Measurements from ENCODE around the gene NOS1AP.

DNA sequence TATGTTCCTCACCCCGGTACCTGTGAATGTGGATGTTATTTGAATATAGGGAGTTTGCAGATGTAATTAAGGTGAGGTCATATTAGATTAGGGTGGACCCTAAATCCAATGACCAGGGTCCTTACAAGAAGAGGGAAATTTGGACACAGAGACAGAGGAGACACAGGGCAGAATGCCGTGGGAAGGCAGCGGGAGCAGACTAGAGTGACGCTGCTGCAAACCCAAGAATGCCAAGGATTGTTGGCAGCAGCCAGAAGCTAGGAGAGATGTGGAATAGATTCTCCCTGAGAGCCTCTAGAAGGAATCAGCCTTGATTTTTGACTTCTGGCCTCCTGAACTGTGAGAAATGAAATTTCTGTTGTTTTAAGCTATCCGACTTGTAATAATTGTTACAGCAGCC, 253.5 kb downstream of the NOS1AP start:
- TF ChIP-seq, protein P1, sequence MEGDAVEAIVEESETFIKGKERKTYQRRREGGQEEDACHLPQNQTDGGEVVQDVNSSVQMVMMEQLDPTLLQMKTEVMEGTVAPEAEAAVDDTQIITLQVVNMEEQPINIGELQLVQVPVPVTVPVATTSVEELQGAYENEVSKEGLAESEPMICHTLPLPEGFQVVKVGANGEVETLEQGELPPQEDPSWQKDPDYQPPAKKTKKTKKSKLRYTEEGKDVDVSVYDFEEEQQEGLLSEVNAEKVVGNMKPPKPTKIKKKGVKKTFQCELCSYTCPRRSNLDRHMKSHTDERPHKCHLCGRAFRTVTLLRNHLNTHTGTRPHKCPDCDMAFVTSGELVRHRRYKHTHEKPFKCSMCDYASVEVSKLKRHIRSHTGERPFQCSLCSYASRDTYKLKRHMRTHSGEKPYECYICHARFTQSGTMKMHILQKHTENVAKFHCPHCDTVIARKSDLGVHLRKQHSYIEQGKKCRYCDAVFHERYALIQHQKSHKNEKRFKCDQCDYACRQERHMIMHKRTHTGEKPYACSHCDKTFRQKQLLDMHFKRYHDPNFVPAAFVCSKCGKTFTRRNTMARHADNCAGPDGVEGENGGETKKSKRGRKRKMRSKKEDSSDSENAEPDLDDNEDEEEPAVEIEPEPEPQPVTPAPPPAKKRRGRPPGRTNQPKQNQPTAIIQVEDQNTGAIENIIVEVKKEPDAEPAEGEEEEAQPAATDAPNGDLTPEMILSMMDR (conservative IDR thresholded peaks at IDR 0.05), result no peak
- TF ChIP-seq ZFX (IDR thresholded peaks at IDR 0.05), result no peak

Data from C4-2B (cell line).